Measurements from ENCODE around the gene UGT1A4. TPM values are rescaled to one million over a fixed set of nuclear protein-coding genes. Genes with fewer than 3 reads are reported as not detected.

UGT1A4 gene
- total and polyA plus RNA-seq, 2 donors (not counting 3 experiments of a cell fraction or from before 2014, with no cell fraction given): not detected

DNA sequence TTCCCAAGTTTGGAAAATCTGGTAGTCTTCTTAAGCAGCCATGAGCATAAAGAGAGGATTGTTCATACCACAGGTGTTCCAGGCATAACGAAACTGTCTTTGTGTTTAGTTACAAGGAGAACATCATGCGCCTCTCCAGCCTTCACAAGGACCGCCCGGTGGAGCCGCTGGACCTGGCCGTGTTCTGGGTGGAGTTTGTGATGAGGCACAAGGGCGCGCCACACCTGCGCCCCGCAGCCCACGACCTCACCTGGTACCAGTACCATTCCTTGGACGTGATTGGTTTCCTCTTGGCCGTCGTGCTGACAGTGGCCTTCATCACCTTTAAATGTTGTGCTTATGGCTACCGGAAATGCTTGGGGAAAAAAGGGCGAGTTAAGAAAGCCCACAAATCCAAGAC, 53.6 kb downstream of the UGT1A4 start:
- no TSS peak for BruUV-seq (replicated peaks)
- dilution Hi-C loops (cut with MboI; ENCODE audit: extremely low pct_ligation_motif_present, low sequenced_read_pairs): no loop called here
- CTCF ChIA-PET: no interaction called here

More for the DNA sequence above, 53.6 kb downstream of the UGT1A4 start:
- intact Hi-C loops (cut with micrococcal nuclease): loop anchor here (2.0 kb wide), 1 partner anchor 323 kb away; no protein-coding TSS in a partner anchor
- POLR2A ChIA-PET: no interaction called here
- DNase-seq (ENCODE audit: low read depth, low spot score): no peak
- Histone ChIP-seq H3K9me3 (replicated peaks; ENCODE audit: control insufficient read depth, insufficient read depth, low read length) (no peaks in the 10 kb centered on the region), H3K4me1 (ENCODE audit: control insufficient read depth, extremely low read depth, insufficient read depth, low read length) (no peaks in the 10 kb centered on the region), H3K9me1 (replicated peaks; ENCODE audit: control insufficient read depth, extremely low read depth, insufficient read depth, low read length) (no peaks in the 10 kb centered on the region), H3K4me2 (ENCODE audit: insufficient read depth, low read length) (no peak overlapping the region), H3K27ac (ENCODE audit: insufficient read depth, low read depth, low read length) (no peak overlapping the region), H3K79me2 (ENCODE audit: control insufficient read depth, insufficient read depth, low read length) (no peaks in the 10 kb centered on the region), H4K20me1 (replicated peaks; ENCODE audit: control insufficient read depth, extremely low read depth, insufficient read depth, low read length) (no peaks in the 10 kb centered on the region), H3K4me3 (replicated peaks in 1 of 3; ENCODE audit: insufficient read depth in 1 of 3, low read depth in 1 of 3, low read length in 3 of 3) (no peak overlapping the region), H2AFZ (ENCODE audit: low read depth, low read length) (no peak overlapping the region), H3K36me3 (ENCODE audit: control insufficient read depth in 2 of 2, extremely low read depth in 1 of 2, insufficient read depth in 2 of 2, low read length in 2 of 2) (no peaks in the 10 kb centered on the region), H3K27me3 (ENCODE audit: control insufficient read depth in 2 of 2, insufficient read depth in 2 of 2, low read length in 2 of 2) (no peaks in the 10 kb centered on the region), H3K9ac (replicated peaks; ENCODE audit: extremely low read depth, insufficient read depth, low read length) (no peak overlapping the region)
- TF ChIP-seq, protein P1, sequence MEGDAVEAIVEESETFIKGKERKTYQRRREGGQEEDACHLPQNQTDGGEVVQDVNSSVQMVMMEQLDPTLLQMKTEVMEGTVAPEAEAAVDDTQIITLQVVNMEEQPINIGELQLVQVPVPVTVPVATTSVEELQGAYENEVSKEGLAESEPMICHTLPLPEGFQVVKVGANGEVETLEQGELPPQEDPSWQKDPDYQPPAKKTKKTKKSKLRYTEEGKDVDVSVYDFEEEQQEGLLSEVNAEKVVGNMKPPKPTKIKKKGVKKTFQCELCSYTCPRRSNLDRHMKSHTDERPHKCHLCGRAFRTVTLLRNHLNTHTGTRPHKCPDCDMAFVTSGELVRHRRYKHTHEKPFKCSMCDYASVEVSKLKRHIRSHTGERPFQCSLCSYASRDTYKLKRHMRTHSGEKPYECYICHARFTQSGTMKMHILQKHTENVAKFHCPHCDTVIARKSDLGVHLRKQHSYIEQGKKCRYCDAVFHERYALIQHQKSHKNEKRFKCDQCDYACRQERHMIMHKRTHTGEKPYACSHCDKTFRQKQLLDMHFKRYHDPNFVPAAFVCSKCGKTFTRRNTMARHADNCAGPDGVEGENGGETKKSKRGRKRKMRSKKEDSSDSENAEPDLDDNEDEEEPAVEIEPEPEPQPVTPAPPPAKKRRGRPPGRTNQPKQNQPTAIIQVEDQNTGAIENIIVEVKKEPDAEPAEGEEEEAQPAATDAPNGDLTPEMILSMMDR (IDR thresholded peaks at IDR 0.05; ENCODE audit: extremely low read depth in 1 of 2, insufficient read depth in 1 of 2, low read depth in 1 of 2, low read length in 2 of 2): no peak
- TF ChIP-seq POLR2A (IDR thresholded peaks at IDR 0.05; ENCODE audit: low read depth, low read length): no peak
- TF ChIP-seq MYC (IDR thresholded peaks at IDR 0.05; ENCODE audit: low read depth, low read length): no peak
- no peak for TF ChIP-seq FOS (IDR thresholded peaks at IDR 0.05; ENCODE audit: borderline replicate concordance, insufficient read depth, low read length)
- TF ChIP-seq GATA2 (IDR thresholded peaks at IDR 0.05; ENCODE audit: insufficient read depth, insufficient read length, low read depth, low read length): no peak
- no peak for TF ChIP-seq EZH2 (IDR thresholded peaks at IDR 0.05; ENCODE audit: borderline replicate concordance, low read depth, low read length, severe bottlenecking)
- TF ChIP-seq, protein P2, sequence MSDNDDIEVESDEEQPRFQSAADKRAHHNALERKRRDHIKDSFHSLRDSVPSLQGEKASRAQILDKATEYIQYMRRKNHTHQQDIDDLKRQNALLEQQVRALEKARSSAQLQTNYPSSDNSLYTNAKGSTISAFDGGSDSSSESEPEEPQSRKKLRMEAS (IDR thresholded peaks at IDR 0.05; ENCODE audit: insufficient read depth, insufficient read length): no peak
- no peak for TF ChIP-seq JUN (IDR thresholded peaks at IDR 0.05; ENCODE audit: borderline replicate concordance, insufficient read depth, insufficient read length, low read depth)
- no peak for TF ChIP-seq POLR2AphosphoS5 (IDR thresholded peaks at IDR 0.05; ENCODE audit: insufficient read depth, low read depth, low read length)
- FAIRE-seq: no peak

All from endothelial cell of umbilical vein (primary cell).